Spleen (tissue), 11 donors: ENCODE measurements around the gene FBLN1. TPM values are rescaled to one million over a fixed set of nuclear protein-coding genes. Genes with fewer than 3 reads are reported as not detected.

Experiments used
- DNase-seq: peaks from one replicate; pipeline ENCODE4 v3.0.0-alpha.2; 2020
- H3K27ac ChIP-seq, 8 donors: fragments of 200-600 bp; sonication (generic) in 7 of 8; 1 replicate in 4 of 8; 2 replicates in 4 of 8; pipeline versions ENCODE4 v1.5.0 to v1.8.0; 2016 to 2021; ENCODE audit warnings: inconsistent platforms in 4 of 8, mild to moderate bottlenecking in 4 of 8, moderate library complexity in 1 of 8
- H3K27me3 ChIP-seq, 7 donors: fragments of 200-600 bp; sonication (generic) in 6 of 7; replicated peaks in 1 of 7; 1 replicate in 4 of 7; 2 replicates in 3 of 7; pipeline versions ENCODE4 v1.5.0 to v1.8.0; 2016 to 2021; ENCODE audit warnings: inconsistent platforms in 3 of 7, mild to moderate bottlenecking in 1 of 7
- H3K36me3 ChIP-seq, 6 donors: fragments of 200-600 bp; sonication (generic) in 5 of 6; 1 replicate in 4 of 6; 2 replicates in 2 of 6; pipeline versions ENCODE4 v1.5.0 to v1.8.0; 2016 to 2021; ENCODE audit warnings: inconsistent platforms in 2 of 6
- H3K4me1 ChIP-seq, 6 donors: fragments of 200-600 bp; sonication (generic) in 5 of 6; 1 replicate in 3 of 6; 2 replicates in 3 of 6; pipeline versions ENCODE4 v1.5.0 to v1.8.0; 2016 to 2021; ENCODE audit warnings: inconsistent platforms in 3 of 6
- H3K4me3 ChIP-seq, 8 donors: fragments of 200-600 bp; sonication (generic) in 7 of 8; 1 replicate in 4 of 8; 2 replicates in 4 of 8; pipeline versions ENCODE4 v1.5.0 to v1.8.0; 2016 to 2021; ENCODE audit warnings: inconsistent platforms in 4 of 8, mild to moderate bottlenecking in 4 of 8, moderate library complexity in 2 of 8
- H3K9me3 ChIP-seq, 8 donors: fragments of 200-600 bp; sonication (generic) in 7 of 8; 1 replicate in 4 of 8; 2 replicates in 4 of 8; pipeline versions ENCODE4 v1.5.0 to v1.8.0; 2016 to 2021; ENCODE audit warnings: inconsistent platforms in 4 of 8
- CTCF ChIP-seq, 11 experiments: fragments of 200-600 bp in 7 of 11; fragments of 450-650 bp in 4 of 11; sonication (generic) in 4 of 11; IDR thresholded peaks in 8 of 11; conservative IDR thresholded peaks in 3 of 11; 1 replicate in 7 of 11; 2 replicates in 4 of 11; pipeline versions ENCODE4 v1.4.0 to v1.8.0; 2016 to 2021; ENCODE audit warnings: antibody characterized with exemption in 11 of 11, inconsistent platforms in 4 of 11, mild to moderate bottlenecking in 1 of 11
- POLR2A ChIP-seq, 3 donors: fragments of 450-650 bp; IDR thresholded peaks; one replicate each; pipeline ENCODE4 v1.5.1; 2017; ENCODE audit warnings: antibody characterized with exemption in 3 of 3, mild to moderate bottlenecking in 1 of 3
- POLR2AphosphoS5 ChIP-seq, 3 donors: sonication (generic); formaldehyde crosslinking; IDR thresholded peaks; one replicate each; pipeline ENCODE4 v1.5.1; 2017; ENCODE audit warnings: antibody characterized with exemption in 3 of 3
- WGBS, 5 donors: extraction: QIAGEN DNeasy Blood & Tissue Kit in 3 of 5; methylation state at CpG; one replicate each; pipeline versions ENCODE4 v1.1.5 to v1.1.7; 2013 to 2018; 5-methylcytosine and 5-hydroxymethylcytosine counted together
- intact Hi-C: fragments of 100-400 bp; cut with DNase I; formaldehyde crosslinking; loops from one replicate; pipeline ENCODE4 v1.15.0; 2023; ENCODE audit warnings: low total_unique reads
- polyA plus RNA-seq, 3 donors: library from polyadenylated mRNA; stranded (reverse); fragments of 200-250 nt; gene quantifications; one replicate each; pipeline ENCODE4 v1.2.1, GENCODE V29; 2013
- total RNA-seq, 7 donors: library from RNA; depleted of rRNA in 3 of 7; stranded (reverse); fragments of >200 nt in 3 of 7; fragmentation: NEBNext Ultra II Directional in 4 of 7; extraction: Animal tissue kit (Norgen Biotek cat#: 25700) in 4 of 7; gene quantifications; one replicate each; pipeline versions ENCODE4 v1.1.0 to v1.2.1, GENCODE V29; 2016 to 2021
- donor health status: healthy with polysubstance abuse.
- donor health status: DM: no; HTN: no; CAD: no; lungs with moderate emphysema.
- donor health status: DM: no; HTN: no; CAD: no.
- donor health status: Bipolar disorder and iron deficiency.
- donor health status: healthy.
- donor health status: DM: no; HTN: no; CAD: no.
- donor health status: DM: yes; HTN: yes; CAD: no.

Gene FBLN1
- total and polyA plus RNA-seq, 10 donors: 1.9 to 20.3 (median 11.0) TPM

GRCh38 chr22:45551310-45552016, 48.8 kb downstream of the FBLN1 start:
- intact Hi-C loops: loop anchor here (5.0 to 10.0 kb wide), 2 partner anchors 107 to 284 kb away; no protein-coding TSS in a partner anchor
- H3K27me3 ChIP-seq: peaks cover 0 to 38% (median 0%) of the 10 kb centered on the region in 7 donors
- no peaks in the 10 kb centered on the region for H3K36me3 ChIP-seq
- H3K27ac ChIP-seq: peak overlapping the region in 7 of 8 donors; percentile 20 to 80 (median 70)
- 53 to 67% (median 64%) methylated on average over 11 to 18 of the region's 18 CpGs for whole genome bisulfite sequencing, 5 donors
- TF ChIP-seq CTCF (IDR thresholded peaks at IDR 0.05 in 8 of 11, conservative IDR thresholded peaks at IDR 0.05 in 3 of 11): no peak
- TF ChIP-seq POLR2A (IDR thresholded peaks at IDR 0.05): no peak
- peak; percentile 69 to 87 (median 80) for TF ChIP-seq POLR2AphosphoS5 (IDR thresholded peaks at IDR 0.05)
- DNase-seq: no peak
- peaks cover 0 to 4% (median 0%) of the 10 kb centered on the region in 8 donors for H3K9me3 ChIP-seq
- no peak overlapping the region for H3K4me3 ChIP-seq
- H3K4me1 ChIP-seq: peaks cover 5 to 42% (median 23%) of the 10 kb centered on the region in 6 donors

- WGBS, 5 donors: 80 to 93% (median 88%) methylated on average over 12 of the region's 12 CpGs
- peaks cover 5 to 42% (median 23%) of the 10 kb centered on the region in 6 donors for H3K4me1 ChIP-seq
- DNase-seq: no peak
- TF ChIP-seq CTCF (IDR thresholded peaks at IDR 0.05 in 8 of 11, conservative IDR thresholded peaks at IDR 0.05 in 3 of 11): no peak
- no peak for TF ChIP-seq POLR2AphosphoS5 (IDR thresholded peaks at IDR 0.05)
- no peak for TF ChIP-seq POLR2A (IDR thresholded peaks at IDR 0.05)
- peaks cover 0 to 4% (median 0%) of the 10 kb centered on the region in 8 donors for H3K9me3 ChIP-seq
- no peaks in the 10 kb centered on the region for H3K36me3 ChIP-seq
- peaks cover 0 to 38% (median 0%) of the 10 kb centered on the region in 7 donors for H3K27me3 ChIP-seq
- H3K4me3 ChIP-seq: no peak overlapping the region
- intact Hi-C loops: loop anchor here (5.0 to 10.0 kb wide), 2 partner anchors 107 to 285 kb away; no protein-coding TSS in a partner anchor
- H3K27ac ChIP-seq: peak overlapping the region in 6 of 8 donors; percentile 41 to 80 (median 71)
Observed at GRCh38 chr22:45552017-45552411, 49.3 kb downstream of the FBLN1 start.

GRCh38 chr22:45552580-45553350, 50.1 kb downstream of the FBLN1 start:
- 57 to 70% (median 64%) methylated on average over 24 to 30 of the region's 30 CpGs for WGBS, 5 donors
- DNase-seq: no peak

More at GRCh38 chr22:45552580-45553350, 50.1 kb downstream of the FBLN1 start:
- no peak overlapping the region for H3K4me3 ChIP-seq
- peak overlapping the region in 7 of 8 donors; percentile 41 to 80 (median 72) for H3K27ac ChIP-seq
- intact Hi-C loops: loop anchor here (5.0 to 10.0 kb wide), 2 partner anchors 108 to 285 kb away; no protein-coding TSS in a partner anchor
- peaks cover 0 to 38% (median 0%) of the 10 kb centered on the region in 7 donors for H3K27me3 ChIP-seq
- no peak for TF ChIP-seq POLR2A (IDR thresholded peaks at IDR 0.05)
- peak; percentile 76 to 82 (median 79) for TF ChIP-seq POLR2AphosphoS5 (IDR thresholded peaks at IDR 0.05)
- TF ChIP-seq CTCF (IDR thresholded peaks at IDR 0.05 in 8 of 11, conservative IDR thresholded peaks at IDR 0.05 in 3 of 11): no peak
- H3K9me3 ChIP-seq: peaks cover 0 to 4% (median 0%) of the 10 kb centered on the region in 8 donors
- H3K4me1 ChIP-seq: peaks cover 5 to 42% (median 23%) of the 10 kb centered on the region in 6 donors
- no peaks in the 10 kb centered on the region for H3K36me3 ChIP-seq
